ENCODE results near the gene SERPINB4.

SERPINB4 gene

DNA sequence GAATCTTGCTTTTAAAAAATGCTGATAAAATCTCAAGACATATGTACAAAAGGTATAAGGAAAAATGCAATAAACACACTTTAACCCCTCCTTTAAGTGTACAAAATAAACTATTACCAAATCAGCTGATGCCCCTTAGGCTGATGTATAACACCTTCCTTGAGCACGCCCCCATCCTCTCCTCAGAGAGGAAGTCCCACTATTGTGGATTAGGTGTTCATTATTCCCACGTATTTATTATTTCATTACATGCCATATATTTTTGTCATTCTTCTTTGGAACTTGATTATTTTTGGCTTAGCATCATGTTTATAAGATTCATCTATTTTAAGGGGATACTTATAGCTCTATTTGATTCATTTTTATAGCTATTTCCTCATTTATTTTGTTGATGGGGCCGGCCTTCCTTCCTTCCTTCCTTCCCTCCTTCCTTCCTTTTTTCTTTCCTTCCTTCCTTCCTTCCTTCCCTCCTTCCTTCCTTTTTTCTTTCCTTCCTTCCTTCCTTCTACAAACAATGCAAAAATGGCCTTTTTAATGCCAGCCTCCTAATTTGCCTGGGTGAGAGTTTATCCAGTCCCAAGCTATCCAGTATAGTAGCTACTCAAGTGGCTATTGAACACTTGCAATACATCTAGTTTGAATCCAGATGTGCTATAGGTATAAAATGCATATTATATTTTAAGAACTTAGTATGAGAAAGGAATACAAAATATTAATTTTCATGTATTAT is 52.9 kb downstream of the SERPINB4 start:
- H3K9ac ChIP-seq (ENCODE audit: low read depth, low read length), result no peak overlapping the region
- H3K4me3 ChIP-seq (ENCODE audit: low read length), result no peak overlapping the region
- H3K27me3 ChIP-seq (ENCODE audit: control insufficient read depth, insufficient read depth, low read length), result peaks cover 13% of the 10 kb centered on the region
- no peak overlapping the region for H3K4me2 ChIP-seq (ENCODE audit: low read length)
- H3K9me3 ChIP-seq (replicated peaks; ENCODE audit: low read length), result no peaks in the 10 kb centered on the region
- no peaks in the 10 kb centered on the region for H3K4me1 ChIP-seq (ENCODE audit: control insufficient read depth, insufficient read depth, low read length)
- no peaks in the 10 kb centered on the region for H3K36me3 ChIP-seq (ENCODE audit: insufficient read depth, low read length)

DNA sequence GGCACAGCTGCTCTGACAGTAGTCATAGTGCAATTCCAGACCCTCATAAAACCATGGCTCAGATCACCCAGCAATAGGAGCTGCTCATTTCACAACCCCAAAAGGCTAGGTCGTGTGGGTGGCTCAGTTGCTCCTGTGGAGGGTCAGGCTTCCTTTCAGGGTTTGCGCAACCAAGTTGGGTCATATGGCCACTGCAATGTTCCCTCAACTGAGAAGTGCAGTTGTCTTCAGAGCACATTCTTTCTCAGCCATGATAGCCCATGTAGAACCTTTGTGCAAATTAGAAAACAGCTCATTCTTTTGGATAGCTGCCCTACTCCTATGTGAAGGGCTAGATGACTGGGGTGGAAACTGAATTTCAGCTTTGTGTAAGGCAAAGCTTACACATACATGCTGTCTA is 53.7 kb downstream of the SERPINB4 start:
- no peak overlapping the region for H3K9ac ChIP-seq (ENCODE audit: low read depth, low read length)
- H3K9me3 ChIP-seq (replicated peaks; ENCODE audit: low read length), result no peaks in the 10 kb centered on the region
- H3K4me3 ChIP-seq (ENCODE audit: low read length), result no peak overlapping the region
- H3K27me3 ChIP-seq (ENCODE audit: control insufficient read depth, insufficient read depth, low read length), result peaks cover 18% of the 10 kb centered on the region
- H3K36me3 ChIP-seq (ENCODE audit: insufficient read depth, low read length), result no peaks in the 10 kb centered on the region
- H3K4me2 ChIP-seq (ENCODE audit: low read length), result no peak overlapping the region
- no peaks in the 10 kb centered on the region for H3K4me1 ChIP-seq (ENCODE audit: control insufficient read depth, insufficient read depth, low read length)

DNA sequence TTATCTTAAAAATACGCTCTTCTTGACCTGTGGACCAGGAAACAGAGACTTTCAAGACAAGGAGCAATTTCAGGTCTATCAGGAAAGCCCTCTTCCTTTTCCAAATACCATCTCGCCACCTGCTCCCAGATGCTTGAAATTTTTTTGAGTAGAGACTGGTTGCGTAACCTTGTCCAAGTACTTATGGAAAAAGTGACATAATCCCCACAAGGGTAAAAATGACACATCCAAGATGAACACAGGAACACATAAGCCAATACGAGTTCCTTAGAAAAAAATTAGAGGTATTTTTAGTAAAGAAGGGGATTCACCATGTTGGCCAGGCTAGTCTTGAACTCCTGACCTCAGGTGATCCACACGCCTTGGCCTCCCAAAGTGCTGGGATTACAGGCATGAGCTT is 55.1 kb downstream of the SERPINB4 start:
- no peak overlapping the region for H3K4me3 ChIP-seq (ENCODE audit: low read length)
- no peaks in the 10 kb centered on the region for H3K4me1 ChIP-seq (ENCODE audit: control insufficient read depth, insufficient read depth, low read length)
- no peak overlapping the region for H3K9ac ChIP-seq (ENCODE audit: low read depth, low read length)
- no peaks in the 10 kb centered on the region for H3K36me3 ChIP-seq (ENCODE audit: insufficient read depth, low read length)
- no peaks in the 10 kb centered on the region for H3K9me3 ChIP-seq (replicated peaks; ENCODE audit: low read length)
- H3K4me2 ChIP-seq (ENCODE audit: low read length), result no peak overlapping the region
- peaks cover 18% of the 10 kb centered on the region for H3K27me3 ChIP-seq (ENCODE audit: control insufficient read depth, insufficient read depth, low read length)
